HL-60 (cell line): ENCODE data around the gene ACTRT2.

Experiments used
- DNase-seq, 2 experiments: peaks; one replicate each; pipeline ENCODE4 v3.0.0-alpha.2; 2010 to 2020; ENCODE audit warnings: low read depth in 1 of 2, low spot score in 1 of 2
- H3K27ac ChIP-seq: fragments of 250-450 bp; sonication (Bioruptor Pico); replicated peaks from 2 replicates; pipeline ENCODE4 v1.5.1; 2020; ENCODE audit warnings: mild to moderate bottlenecking, moderate library complexity
- H3K27me3 ChIP-seq: fragments of 250-450 bp; sonication (Bioruptor Pico); 2 replicates; pipeline ENCODE4 v1.5.1; 2021; ENCODE audit warnings: mild to moderate bottlenecking, moderate library complexity; ENCODE audit not compliant: insufficient read depth, poor library complexity, severe bottlenecking
- H3K4me3 ChIP-seq: replicated peaks from 2 replicates; pipeline ENCODE4 v1.5.1; 2011; ENCODE audit warnings: mild to moderate bottlenecking, control low read depth, low read length; ENCODE audit not compliant: insufficient read depth
- CTCF ChIP-seq: IDR thresholded peaks from one replicate; pipeline ENCODE4 v1.5.1; 2011; ENCODE audit warnings: low read length, control low read depth, inconsistent platforms; ENCODE audit not compliant: insufficient read depth
- GABPA ChIP-seq: IDR thresholded peaks from 2 replicates; pipeline ENCODE4 v1.6.1; 2012; ENCODE audit warnings: low read depth
- POLR2AphosphoS5 ChIP-seq: IDR thresholded peaks from 2 replicates; pipeline ENCODE4 v1.6.1; 2012; ENCODE audit warnings: low read depth
- REST ChIP-seq: IDR thresholded peaks from 2 replicates; pipeline ENCODE4 v1.6.1; 2012; ENCODE audit warnings: low read depth; ENCODE audit not compliant: insufficient replicate concordance
- SPI1 ChIP-seq: IDR thresholded peaks from 2 replicates; pipeline ENCODE4 v1.6.1; 2012; ENCODE audit warnings: low read depth, mild to moderate bottlenecking, borderline replicate concordance

The ACTRT2 gene

GRCh38 chr1:2978691-2979190 lies 42.5 kb upstream of the ACTRT2 start:
- Histone ChIP-seq H3K27me3 (no peaks in the 10 kb centered on the region), H3K4me3 (no peak overlapping the region), H3K27ac (no peak overlapping the region)
- DNase-seq, result no peak
- no peak for TF ChIP-seq CTCF
- TF ChIP-seq REST, result no peak
- no peak for TF ChIP-seq POLR2AphosphoS5
- TF ChIP-seq SPI1, result no peak
- no peak for TF ChIP-seq GABPA

GRCh38 chr1:2979191-2980072 lies 41.8 kb upstream of the ACTRT2 start:
- no peak for DNase-seq
- no peak overlapping the region for H3K4me3 ChIP-seq
- no peak for TF ChIP-seq SPI1
- TF ChIP-seq REST, result no peak

GRCh38 chr1:2980073-2980791 lies 41.0 kb upstream of the ACTRT2 start:
- H3K27me3 ChIP-seq, result no peaks in the 10 kb centered on the region
- TF ChIP-seq REST, result no peak

More at GRCh38 chr1:2979191-2980072, 41.8 kb upstream of the ACTRT2 start:
- Histone ChIP-seq H3K27ac (no peak overlapping the region), H3K27me3 (no peaks in the 10 kb centered on the region)

GRCh38 chr1:2980849-2981248 lies 40.4 kb upstream of the ACTRT2 start:
- no peak for DNase-seq
- Histone ChIP-seq H3K27me3 (no peaks in the 10 kb centered on the region), H3K27ac (no peak overlapping the region), H3K4me3 (no peak overlapping the region)
- no peak for TF ChIP-seq SPI1
- TF ChIP-seq POLR2AphosphoS5, result no peak
- TF ChIP-seq GABPA, result no peak
- no peak for TF ChIP-seq REST
- TF ChIP-seq CTCF, result no peak

More at GRCh38 chr1:2980073-2980791, 41.0 kb upstream of the ACTRT2 start:
- H3K4me3 ChIP-seq, result no peak overlapping the region
- no peak overlapping the region for H3K27ac ChIP-seq
- DNase-seq, result no peak
